ENCODE measurements around the gene ABHD2. TPM values are rescaled to one million over a fixed set of nuclear protein-coding genes. Genes with fewer than 3 reads are reported as not detected.
"Not testable (repeated sequence)": the region's sequence is repeated elsewhere in the genome, so short reads cannot be mapped to it uniquely, and the experiment has no call there.

The ABHD2 gene
- polyA plus RNA-seq, 2 donors = 3.8 to 6.0 TPM

GRCh38 chr15:89243046-89243690 lies 154.9 kb downstream of the ABHD2 start:
- Histone ChIP-seq H3K27ac (ENCODE audit: low read depth in 2 of 2, low read length in 1 of 2) (peak overlapping the region; percentile 30 to 68), H3K27me3 (ENCODE audit: control insufficient read depth in 1 of 2, insufficient read depth in 2 of 2, low read length in 2 of 2) (no peaks in the 10 kb centered on the region)
- WGBS, 2 donors = 32% methylated on average over 20 of the region's 20 CpGs

DNA sequence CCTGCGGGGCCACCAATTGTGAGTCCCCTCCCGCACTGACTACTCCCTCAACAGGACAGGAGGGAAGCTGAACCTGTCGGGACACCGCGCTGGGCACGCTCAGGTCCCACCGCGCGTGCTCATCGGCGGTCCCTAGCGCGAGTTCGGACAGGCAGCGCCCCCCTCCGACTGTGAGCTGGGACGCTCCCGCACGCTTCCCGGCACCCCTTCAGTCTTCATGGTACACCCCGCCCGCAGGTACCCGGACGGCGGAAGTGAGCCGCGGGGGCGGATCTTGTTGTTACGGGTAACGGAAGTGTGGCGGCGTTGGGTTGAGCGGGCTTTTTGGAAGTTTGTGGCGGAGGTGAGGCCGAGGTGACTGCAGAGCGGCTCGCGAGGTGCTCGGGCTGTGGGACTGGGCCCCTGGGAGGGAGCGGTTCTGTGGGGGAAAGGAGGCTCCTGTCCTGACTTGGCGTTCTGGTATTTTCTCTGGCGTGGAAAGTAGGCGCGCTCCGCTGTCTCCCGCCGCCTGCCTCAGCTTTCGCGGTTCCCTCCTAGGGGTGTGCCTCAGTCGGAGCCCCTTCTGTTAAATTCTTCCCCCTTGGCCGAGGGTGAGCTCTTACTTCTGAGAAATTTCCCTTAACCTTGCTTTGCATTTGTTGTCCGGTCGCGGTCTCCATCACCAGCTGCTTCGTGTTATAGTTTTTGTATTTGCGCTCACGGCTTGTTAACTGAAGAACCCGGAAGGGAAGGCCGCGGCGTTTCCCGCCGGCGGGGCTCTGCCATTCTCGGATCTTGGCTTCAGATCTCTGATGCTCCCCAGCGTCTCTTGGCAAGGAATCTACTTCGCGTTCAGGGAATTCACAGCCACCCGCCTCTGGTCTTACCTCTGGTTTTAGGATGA lies 155.7 kb downstream of the ABHD2 start, which contains the start of gene FANCI:
Gene FANCI (plus strand): TSS at position 289 of the 883 bp plus-strand sequence. CDS start 3,669 bp downstream, outside the sequence.
- WGBS, 2 donors = 0 to 1% methylated on average over 69 of the region's 69 CpGs
- H3K27ac ChIP-seq (ENCODE audit: low read depth in 2 of 2, low read length in 1 of 2) = peak within 1 kb of the TSS; percentile 30 to 68

More at GRCh38 chr15:89243046-89243690, 154.9 kb downstream of the ABHD2 start:
- Histone ChIP-seq H3K9me3 (ENCODE audit: control insufficient read depth in 2 of 2, insufficient read depth in 1 of 2, low read depth in 1 of 2, low read length in 1 of 2) (no peaks in the 10 kb centered on the region), H3K4me1 (ENCODE audit: control insufficient read depth in 2 of 2, insufficient read depth in 2 of 2, low read length in 1 of 2) (peaks cover 0 to 2% of the 10 kb centered on the region in 2 donors), H3K36me3 (ENCODE audit: control insufficient read depth in 2 of 2, insufficient read depth in 2 of 2, low read length in 1 of 2) (no peaks in the 10 kb centered on the region), H3K4me3 (ENCODE audit: low read depth in 1 of 2, low read length in 2 of 2) (peak overlapping the region; percentile 71 to 91)

GRCh38 chr15:89244574-89244903 lies 156.3 kb downstream of the ABHD2 start:
- Histone ChIP-seq H3K9me3 (ENCODE audit: control insufficient read depth in 2 of 2, insufficient read depth in 1 of 2, low read depth in 1 of 2, low read length in 1 of 2) (no peaks in the 10 kb centered on the region), H3K4me1 (ENCODE audit: control insufficient read depth in 2 of 2, insufficient read depth in 2 of 2, low read length in 1 of 2) (peaks cover 0 to 2% of the 10 kb centered on the region in 2 donors), H3K27me3 (ENCODE audit: control insufficient read depth in 1 of 2, insufficient read depth in 2 of 2, low read length in 2 of 2) (no peaks in the 10 kb centered on the region), H3K27ac (ENCODE audit: low read depth in 2 of 2, low read length in 1 of 2) (peak overlapping the region in 1 of 2 donors; percentile 13), H3K4me3 (ENCODE audit: low read depth in 1 of 2, low read length in 2 of 2) (peak overlapping the region; percentile 71 to 91), H3K36me3 (ENCODE audit: control insufficient read depth in 2 of 2, insufficient read depth in 2 of 2, low read length in 1 of 2) (no peaks in the 10 kb centered on the region)
- 0% methylated on average over 6 of the region's 6 CpGs for WGBS, 2 donors

More for the DNA sequence above, 155.7 kb downstream of the ABHD2 start, which contains the start of gene FANCI:
- H3K27me3 ChIP-seq (ENCODE audit: control insufficient read depth in 1 of 2, insufficient read depth in 2 of 2, low read length in 2 of 2) = no peaks in the 10 kb centered on the region
- no peaks in the 10 kb centered on the region for H3K36me3 ChIP-seq (ENCODE audit: control insufficient read depth in 2 of 2, insufficient read depth in 2 of 2, low read length in 1 of 2)
- no peaks in the 10 kb centered on the region for H3K9me3 ChIP-seq (ENCODE audit: control insufficient read depth in 2 of 2, insufficient read depth in 1 of 2, low read depth in 1 of 2, low read length in 1 of 2)
- H3K4me3 ChIP-seq (ENCODE audit: low read depth in 1 of 2, low read length in 2 of 2) = peak within 1 kb of the TSS; percentile 71 to 91
- peaks cover 0 to 2% of the 10 kb centered on the region in 2 donors for H3K4me1 ChIP-seq (ENCODE audit: control insufficient read depth in 2 of 2, insufficient read depth in 2 of 2, low read length in 1 of 2)

DNA sequence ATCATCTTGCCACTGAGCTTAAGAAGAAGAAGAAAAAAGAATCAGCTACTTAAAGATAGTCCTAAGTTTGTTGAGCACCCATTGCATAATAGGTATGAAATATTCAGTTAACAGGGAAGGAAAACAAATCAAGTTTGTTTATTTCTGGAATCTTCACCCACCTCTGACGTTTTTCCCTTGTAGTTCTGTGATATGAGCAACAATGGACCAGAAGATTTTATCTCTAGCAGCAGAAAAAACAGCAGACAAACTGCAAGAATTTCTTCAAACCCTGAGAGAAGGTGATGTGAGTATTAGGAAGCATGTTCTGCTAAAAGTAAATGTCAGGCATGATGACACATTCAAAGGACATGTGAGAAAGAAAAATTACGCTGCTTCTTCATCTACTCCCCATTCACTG lies 159.2 kb downstream of the ABHD2 start:
- 76 to 77% methylated on average over 2 of the region's 2 CpGs for WGBS, 2 donors
- no peaks in the 10 kb centered on the region for H3K36me3 ChIP-seq (ENCODE audit: control insufficient read depth in 2 of 2, insufficient read depth in 2 of 2, low read length in 1 of 2)
- H3K27me3 ChIP-seq (ENCODE audit: control insufficient read depth in 1 of 2, insufficient read depth in 2 of 2, low read length in 2 of 2) = no peaks in the 10 kb centered on the region
- H3K4me3 ChIP-seq (ENCODE audit: low read depth in 1 of 2, low read length in 2 of 2) = no peak overlapping the region
- H3K4me1 ChIP-seq (ENCODE audit: control insufficient read depth in 2 of 2, insufficient read depth in 2 of 2, low read length in 1 of 2) = peaks cover 0 to 2% of the 10 kb centered on the region in 2 donors
- no peaks in the 10 kb centered on the region for H3K9me3 ChIP-seq (ENCODE audit: control insufficient read depth in 2 of 2, insufficient read depth in 1 of 2, low read depth in 1 of 2, low read length in 1 of 2)
- no peak overlapping the region for H3K27ac ChIP-seq (ENCODE audit: low read depth in 2 of 2, low read length in 1 of 2)

- no peaks in the 10 kb centered on the region for H3K27me3 ChIP-seq (ENCODE audit: control insufficient read depth in 1 of 2, insufficient read depth in 2 of 2, low read length in 2 of 2)
- H3K4me3 ChIP-seq (ENCODE audit: low read depth in 1 of 2, low read length in 2 of 2) = no peak overlapping the region
- H3K27ac ChIP-seq (ENCODE audit: low read depth in 2 of 2, low read length in 1 of 2) = no peak overlapping the region
- no peaks in the 10 kb centered on the region for H3K36me3 ChIP-seq (ENCODE audit: control insufficient read depth in 2 of 2, insufficient read depth in 2 of 2, low read length in 1 of 2)
- H3K4me1 ChIP-seq (ENCODE audit: control insufficient read depth in 2 of 2, insufficient read depth in 2 of 2, low read length in 1 of 2) = no peaks in the 10 kb centered on the region
- no peaks in the 10 kb centered on the region for H3K9me3 ChIP-seq (ENCODE audit: control insufficient read depth in 2 of 2, insufficient read depth in 1 of 2, low read depth in 1 of 2, low read length in 1 of 2)
- WGBS, 2 donors = 94 to 95% methylated on average over 2 of the region's 2 CpGs
Measured at GRCh38 chr15:89248584-89248983, 160.3 kb downstream of the ABHD2 start.

GRCh38 chr15:89250142-89250541 lies 161.9 kb downstream of the ABHD2 start:
- not testable (repeated sequence) for H3K27ac ChIP-seq (ENCODE audit: low read depth in 2 of 2, low read length in 1 of 2); H3K4me1 ChIP-seq (ENCODE audit: control insufficient read depth in 2 of 2, insufficient read depth in 2 of 2, low read length in 1 of 2); H3K27me3 ChIP-seq (ENCODE audit: control insufficient read depth in 1 of 2, insufficient read depth in 2 of 2, low read length in 2 of 2); H3K9me3 ChIP-seq (ENCODE audit: control insufficient read depth in 2 of 2, insufficient read depth in 1 of 2, low read depth in 1 of 2, low read length in 1 of 2); H3K4me3 ChIP-seq (ENCODE audit: low read depth in 1 of 2, low read length in 2 of 2); H3K36me3 ChIP-seq (ENCODE audit: control insufficient read depth in 2 of 2, insufficient read depth in 2 of 2, low read length in 1 of 2)
- 90 to 91% methylated on average over 5 of the region's 5 CpGs for WGBS, 2 donors

Other genes with a start within 250 kb of the ABHD2 start
- 1 to 10 TPM; 3.2 to 5.5 TPM for gene HAPLN3, start 192.9 kb upstream of the ABHD2 start, polyA plus RNA-seq
- gene MFGE8, start 175.1 kb upstream of the ABHD2 start, polyA plus RNA-seq = 10 to 100 TPM; 60.3 to 62.3 TPM
- not detected for gene RLBP1, start 133.1 kb downstream of the ABHD2 start, polyA plus RNA-seq
- 10 to 100 TPM in 1 of 2 donors, 1 to 10 TPM in 1; 6.6 to 10.4 TPM for gene FANCI, start 155.5 kb downstream of the ABHD2 start, polyA plus RNA-seq
- 10 to 100 TPM; 27.2 to 48.1 TPM for gene POLG, start 246.4 kb downstream of the ABHD2 start, polyA plus RNA-seq